HG03457 (cell line): ENCODE data around the gene MPDZ.

Experiments
- ATAC-seq: cut with Tn5 transposase; IDR thresholded peaks from one replicate; pipeline ENCODE4 v1.9.1; 2021; ENCODE audit warnings: moderate number of reproducible peaks; ENCODE audit not compliant: unreplicated experiment

MPDZ gene

GRCh38 chr9:13140843-13141592, 138.5 kb downstream of the MPDZ start:
- ATAC-seq: no peak

- ATAC-seq: no peak
Measured at GRCh38 chr9:13139641-13140171, 139.8 kb downstream of the MPDZ start.

- ATAC-seq: no peak
Measured at GRCh38 chr9:13137426-13137825, 142.1 kb downstream of the MPDZ start.

DNA sequence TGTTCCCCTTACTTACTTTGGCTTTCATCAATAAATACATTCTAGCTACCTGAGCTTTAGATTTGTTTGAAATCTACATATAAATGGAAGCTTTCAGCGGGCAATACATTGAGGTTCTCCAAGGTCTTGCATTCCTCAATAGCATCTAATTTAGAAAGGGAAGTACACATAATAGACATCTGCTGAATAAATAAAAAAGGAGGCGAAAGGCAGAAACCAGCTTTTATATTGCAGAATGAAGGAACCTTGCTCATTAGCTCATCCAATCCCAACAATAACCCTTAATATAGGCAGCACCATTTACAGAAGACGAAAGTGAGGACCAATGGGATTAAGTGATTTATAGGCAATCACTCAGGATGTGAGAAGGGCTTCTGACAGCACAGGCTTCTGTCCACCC, 147.5 kb downstream of the MPDZ start:
- ATAC-seq: no peak

DNA sequence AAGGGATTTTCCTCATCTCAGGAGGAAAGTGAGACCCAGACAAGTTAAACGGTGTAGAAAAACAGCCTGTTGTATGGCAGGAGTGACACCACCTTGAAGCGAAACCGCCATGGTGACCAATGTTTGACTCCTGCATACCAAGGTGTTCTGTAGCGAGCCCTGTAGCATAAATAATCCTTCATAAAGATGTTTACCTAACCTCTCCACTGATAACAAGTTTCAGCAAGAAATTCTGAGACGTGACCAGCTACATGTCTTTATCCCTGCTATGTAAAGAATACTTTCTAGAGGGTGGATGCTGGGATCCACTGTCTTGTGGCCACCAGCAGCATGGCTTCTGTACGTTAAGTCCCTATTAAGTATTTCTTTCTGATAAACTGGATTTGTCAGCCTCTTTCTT, 148.1 kb downstream of the MPDZ start:
- ATAC-seq: no peak

DNA sequence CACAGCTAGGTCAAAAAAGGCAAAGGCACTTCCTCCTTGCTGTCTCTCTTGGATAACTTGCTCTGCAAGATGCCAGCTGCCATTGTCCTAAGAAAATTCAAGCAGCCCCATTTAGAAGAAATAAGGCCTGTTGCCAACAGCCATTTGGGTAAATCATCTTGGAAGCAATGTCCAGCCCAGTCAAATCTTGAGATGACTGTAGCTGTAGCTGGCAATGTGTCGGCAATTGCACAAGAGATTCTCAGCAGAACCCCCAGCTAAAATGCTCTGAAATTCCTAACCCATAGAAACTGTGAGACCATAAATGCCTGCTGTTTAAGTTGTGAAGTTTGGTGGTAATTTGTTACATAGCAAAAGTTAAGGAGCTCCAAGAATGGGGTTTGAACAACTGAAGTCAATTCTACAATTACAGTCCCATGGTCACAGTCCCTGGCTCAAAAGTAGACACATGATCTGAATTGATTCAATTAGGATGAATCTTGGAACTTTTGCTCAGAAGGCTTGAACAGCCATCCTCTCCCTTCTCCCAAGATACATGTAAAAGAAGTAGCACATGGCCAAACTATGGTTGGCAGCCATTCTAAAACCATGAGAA, 151.1 kb downstream of the MPDZ start:
- ATAC-seq: no peak

GRCh38 chr9:13127131-13127530, 152.4 kb downstream of the MPDZ start:
- no peak for ATAC-seq

- ATAC-seq: no peak
Measured at GRCh38 chr9:13125261-13125660, 154.2 kb downstream of the MPDZ start.

DNA sequence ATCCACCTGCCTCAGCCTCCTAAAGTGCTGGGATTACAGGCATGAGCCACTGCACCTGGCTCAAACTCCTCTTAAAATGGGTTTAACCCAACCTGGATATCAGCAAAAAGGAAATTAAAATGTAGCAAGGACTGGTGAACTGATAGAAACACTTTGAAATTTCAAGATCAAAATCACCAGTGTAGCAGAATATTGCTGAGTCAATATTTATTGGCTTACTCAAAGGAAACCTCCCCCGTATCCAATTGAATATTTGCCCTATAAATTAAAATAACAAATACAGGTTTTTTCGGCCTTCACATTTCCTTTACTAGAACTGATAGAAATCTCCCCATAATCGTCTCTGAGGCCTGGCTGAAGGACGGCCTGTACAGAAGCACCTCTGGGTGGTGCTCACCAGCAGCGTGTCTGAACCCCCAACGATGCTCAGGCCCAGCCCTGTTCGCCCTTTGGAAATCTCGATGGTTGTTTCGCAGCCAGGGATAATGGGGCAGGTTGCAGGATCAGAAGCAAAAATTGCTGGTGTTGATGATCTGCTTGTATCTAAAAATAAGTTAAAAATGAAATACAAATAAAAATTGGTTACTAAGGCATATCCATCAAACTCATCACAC, 156.6 kb downstream of the MPDZ start:
- ATAC-seq: no peak

GRCh38 chr9:13118313-13118712, 161.2 kb downstream of the MPDZ start:
- no peak for ATAC-seq

- ATAC-seq: no peak
Measured at GRCh38 chr9:13116292-13116691, 163.2 kb downstream of the MPDZ start.

- no peak for ATAC-seq
Measured at GRCh38 chr9:13113751-13114150, 165.7 kb downstream of the MPDZ start.

DNA sequence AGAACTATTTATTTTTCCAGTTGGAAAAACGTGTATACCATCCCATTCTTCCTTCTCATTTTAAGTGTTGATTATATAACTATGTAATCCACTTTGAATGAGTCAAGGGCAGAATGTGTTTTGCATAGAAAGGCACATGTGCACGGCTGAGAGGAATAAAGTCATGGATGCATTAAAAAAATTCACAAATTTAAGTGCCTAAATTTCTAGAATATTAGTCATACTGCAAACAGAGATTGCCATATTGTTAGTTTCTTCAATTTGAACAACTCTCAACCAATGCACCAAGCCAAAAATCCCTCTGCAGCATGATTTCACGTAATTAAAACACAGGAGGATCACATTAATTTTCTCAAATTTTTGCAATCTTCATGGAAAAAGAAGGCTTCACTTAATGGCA, 166.3 kb downstream of the MPDZ start:
- no peak for ATAC-seq

GRCh38 chr9:13111778-13112177, 167.7 kb downstream of the MPDZ start:
- no peak for ATAC-seq

DNA sequence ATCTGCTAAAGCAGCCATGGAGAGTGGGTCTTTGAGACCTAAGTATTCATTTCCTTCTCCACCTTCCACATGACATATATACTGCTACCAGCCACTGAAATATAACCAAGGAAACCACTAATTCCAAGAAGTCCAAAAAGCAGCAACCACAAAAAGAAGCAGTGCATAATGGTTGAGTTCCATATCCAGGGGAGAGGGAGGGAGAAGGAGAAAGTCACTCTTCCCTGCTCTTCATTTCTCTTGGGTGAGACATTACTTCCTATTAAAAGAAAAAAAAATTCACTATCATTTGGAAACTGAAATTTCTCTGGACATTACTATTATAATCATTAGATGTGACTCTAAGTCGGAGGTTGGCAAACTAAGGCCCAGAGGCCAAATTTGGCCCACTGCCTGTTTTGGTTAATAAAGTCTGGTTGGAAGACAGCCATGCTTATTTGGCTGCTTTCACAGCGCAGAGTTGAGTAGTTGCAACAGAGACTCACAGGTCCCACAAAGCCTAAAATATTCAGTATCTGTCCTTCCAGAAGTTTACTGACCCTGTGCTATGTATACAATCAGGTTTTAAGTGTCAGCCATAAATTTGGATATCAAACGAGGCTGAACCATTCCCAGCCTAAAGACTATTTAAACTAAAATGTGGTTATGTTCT, 168.6 kb downstream of the MPDZ start:
- no peak for ATAC-seq

DNA sequence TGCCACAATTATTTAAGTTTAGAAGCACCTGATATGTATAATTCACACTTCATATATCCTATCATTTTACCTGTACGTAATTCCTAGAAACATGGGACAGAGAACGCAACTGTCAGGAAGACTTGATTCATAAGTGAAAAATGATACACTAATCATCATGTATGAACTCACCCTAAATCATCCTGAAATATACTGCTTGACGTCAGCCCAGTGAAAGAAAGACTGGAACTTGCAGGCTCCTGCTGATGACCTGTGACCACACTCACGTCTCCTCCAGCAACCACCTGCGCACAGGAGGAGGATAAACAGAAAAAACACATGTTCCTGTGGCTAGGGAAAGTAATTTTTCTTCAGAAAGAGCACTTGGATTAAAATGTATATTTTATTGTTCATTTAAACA, 169.7 kb downstream of the MPDZ start:
- ATAC-seq: no peak

GRCh38 chr9:13107008-13107407, 172.5 kb downstream of the MPDZ start:
- ATAC-seq: no peak

DNA sequence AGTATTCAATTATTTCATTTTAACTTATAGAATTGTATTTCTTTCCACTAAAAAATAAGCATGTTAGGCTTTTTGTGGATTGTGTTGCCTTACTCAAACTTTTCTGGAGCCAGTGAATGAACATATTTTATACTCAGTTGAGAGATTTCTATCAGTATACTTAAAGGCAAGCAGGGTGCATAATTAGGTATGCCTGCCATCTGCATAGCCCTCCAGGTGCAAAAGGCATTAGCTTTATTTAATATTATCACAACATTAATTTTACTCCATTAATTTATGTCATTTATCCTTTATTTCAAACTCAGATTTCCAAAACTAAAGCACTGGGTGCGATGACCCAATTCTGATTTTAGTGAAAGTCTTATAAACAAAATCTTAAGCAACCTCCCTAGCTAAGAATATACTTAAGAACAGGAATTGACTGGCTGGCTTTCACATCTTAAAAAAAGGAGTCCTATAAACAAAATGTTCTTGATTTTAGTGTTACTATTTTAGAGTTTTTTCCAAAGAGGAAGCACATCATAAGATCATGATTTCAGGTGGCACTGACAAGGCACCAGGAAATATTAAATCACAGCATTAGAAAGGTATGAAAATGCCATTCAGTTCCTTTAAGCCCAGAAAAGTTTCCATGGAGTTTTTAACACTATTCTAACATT, 178.4 kb downstream of the MPDZ start:
- ATAC-seq: no peak

GRCh38 chr9:13095056-13095455, 184.4 kb downstream of the MPDZ start:
- no peak for ATAC-seq

DNA sequence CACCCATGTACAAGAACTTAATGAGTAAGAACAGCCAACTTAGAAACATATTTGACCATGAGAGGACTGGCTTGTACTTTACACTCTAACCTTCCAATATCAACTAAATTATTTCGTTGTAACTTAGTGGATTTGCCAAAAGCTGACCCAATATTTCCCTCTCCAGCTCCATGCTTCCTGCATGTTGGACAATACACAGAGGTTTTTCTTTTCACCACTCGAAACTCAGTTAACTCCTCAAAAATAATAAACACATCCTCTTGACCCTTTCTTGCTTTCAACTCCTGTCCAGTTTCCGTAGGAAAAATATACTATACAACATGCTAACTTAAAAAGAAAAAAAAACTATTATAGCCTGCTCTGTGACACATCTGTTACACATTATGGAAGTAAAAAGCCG, 188.9 kb downstream of the MPDZ start:
- ATAC-seq: no peak

DNA sequence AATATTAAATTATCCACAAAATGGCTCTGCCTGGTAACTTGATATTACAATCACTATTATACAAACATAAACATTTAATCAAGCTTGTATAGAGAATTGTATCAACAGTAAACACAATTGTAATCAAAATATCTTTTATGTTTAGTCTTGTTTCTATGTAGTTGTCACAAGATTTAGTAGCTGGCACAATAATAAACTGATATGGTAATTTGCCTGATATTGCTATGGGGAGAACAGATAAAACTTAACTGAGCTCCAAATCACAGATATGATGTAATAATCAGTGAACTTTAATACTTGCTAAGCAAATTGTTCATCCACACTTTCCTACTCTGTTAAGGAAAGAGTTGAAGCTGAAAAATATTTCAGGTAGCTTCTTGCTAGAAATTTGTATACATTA, 189.8 kb downstream of the MPDZ start:
- ATAC-seq: no peak
